GM19351 (cell line): ENCODE measurements around the gene LRMDA.

Experiments used
- ATAC-seq: cut with Tn5 transposase; IDR thresholded peaks from one replicate; pipeline ENCODE4 v1.9.1; 2021; ENCODE audit warnings: mild to moderate bottlenecking, moderate library complexity; ENCODE audit not compliant: unreplicated experiment

Gene LRMDA

GRCh38 chr10:75443362-75443761, 11.9 kb downstream of the LRMDA start:
- no peak for ATAC-seq

- ATAC-seq, result no peak
Observed at GRCh38 chr10:75444781-75445386, 13.5 kb downstream of the LRMDA start.

- no peak for ATAC-seq
Observed at GRCh38 chr10:75446508-75446907, 15.1 kb downstream of the LRMDA start.

- ATAC-seq, result no peak
Observed at GRCh38 chr10:75448166-75448565, 16.7 kb downstream of the LRMDA start.

GRCh38 chr10:75449382-75450074, 18.1 kb downstream of the LRMDA start:
- ATAC-seq, result no peak

GRCh38 chr10:75450075-75450445, 18.6 kb downstream of the LRMDA start:
- no peak for ATAC-seq

- no peak for ATAC-seq
Observed at GRCh38 chr10:75450644-75451640, 19.5 kb downstream of the LRMDA start.

- no peak for ATAC-seq
Observed at GRCh38 chr10:75451831-75452230, 20.4 kb downstream of the LRMDA start.

GRCh38 chr10:75452997-75453396, 21.6 kb downstream of the LRMDA start:
- no peak for ATAC-seq

GRCh38 chr10:75456122-75456521, 24.7 kb downstream of the LRMDA start:
- no peak for ATAC-seq

- no peak for ATAC-seq
Observed at GRCh38 chr10:75460059-75460458, 28.6 kb downstream of the LRMDA start.

- ATAC-seq, result no peak
Observed at GRCh38 chr10:75461672-75462649, 30.5 kb downstream of the LRMDA start.

GRCh38 chr10:75462865-75463264, 31.4 kb downstream of the LRMDA start:
- ATAC-seq, result no peak

GRCh38 chr10:75464478-75465449, 33.3 kb downstream of the LRMDA start:
- ATAC-seq, result no peak

GRCh38 chr10:75465450-75465827, 34.0 kb downstream of the LRMDA start:
- no peak for ATAC-seq

- no peak for ATAC-seq
Observed at GRCh38 chr10:75466001-75466400, 34.6 kb downstream of the LRMDA start.

- no peak for ATAC-seq
Observed at GRCh38 chr10:75466886-75467285, 35.5 kb downstream of the LRMDA start.

GRCh38 chr10:75468612-75469005, 37.2 kb downstream of the LRMDA start:
- ATAC-seq, result no peak

GRCh38 chr10:75469006-75469616, 37.7 kb downstream of the LRMDA start:
- ATAC-seq, result no peak
